DMS114 treated with DMSO at 0.1 percent for 48 hours (cell line): ENCODE results near the gene UBIAD1.
"Not testable (repeated sequence)": the region's sequence is repeated elsewhere in the genome, so short reads cannot be mapped to it uniquely, and the experiment has no call there.

Experiments used
- DNase-seq: peaks from one replicate; lab custom pipeline; 2025; ENCODE audit not compliant: unreplicated experiment; lab: John Stamatoyannopoulos, UW

UBIAD1 gene

GRCh38 chr1:11279152-11279551 lies 6.2 kb downstream of the UBIAD1 start:
- DNase-seq, result no peak

GRCh38 chr1:11279630-11280029 lies 6.6 kb downstream of the UBIAD1 start:
- DNase-seq, result no peak

GRCh38 chr1:11280719-11281376 lies 7.8 kb downstream of the UBIAD1 start:
- DNase-seq, result no peak

- DNase-seq, result no peak
These were observed 8.7 kb downstream of the UBIAD1 start for GRCh38 chr1:11281518-11282331.

GRCh38 chr1:11283151-11283550 lies 10.2 kb downstream of the UBIAD1 start:
- no peak for DNase-seq

GRCh38 chr1:11284784-11285183 lies 11.8 kb downstream of the UBIAD1 start:
- DNase-seq, result no peak

GRCh38 chr1:11285883-11286734 lies 13.1 kb downstream of the UBIAD1 start:
- DNase-seq, result no peak

- DNase-seq, result no peak
These were observed 13.9 kb downstream of the UBIAD1 start for GRCh38 chr1:11286735-11287410.

- no peak for DNase-seq
These were observed 16.1 kb downstream of the UBIAD1 start for GRCh38 chr1:11289064-11289463.

GRCh38 chr1:11291049-11291448 lies 18.1 kb downstream of the UBIAD1 start:
- no peak for DNase-seq

GRCh38 chr1:11293856-11294255 lies 20.9 kb downstream of the UBIAD1 start:
- no peak for DNase-seq

GRCh38 chr1:11294951-11295350 lies 22.0 kb downstream of the UBIAD1 start:
- no peak for DNase-seq

- no peak for DNase-seq
These were observed 22.9 kb downstream of the UBIAD1 start for GRCh38 chr1:11295905-11296304.

GRCh38 chr1:11297774-11298173 lies 24.8 kb downstream of the UBIAD1 start:
- DNase-seq, result not testable (repeated sequence)

GRCh38 chr1:11298390-11299224 lies 25.6 kb downstream of the UBIAD1 start:
- no peak for DNase-seq

GRCh38 chr1:11299225-11299574 lies 26.2 kb downstream of the UBIAD1 start:
- DNase-seq, result no peak

GRCh38 chr1:11301601-11302000 lies 28.6 kb downstream of the UBIAD1 start:
- no peak for DNase-seq

- no peak for DNase-seq
These were observed 29.4 kb downstream of the UBIAD1 start for GRCh38 chr1:11302366-11302765.

- DNase-seq, result not testable (repeated sequence)
These were observed 32.5 kb downstream of the UBIAD1 start for GRCh38 chr1:11305516-11305915.

GRCh38 chr1:11307852-11308251 lies 34.9 kb downstream of the UBIAD1 start:
- DNase-seq, result no peak
